ENCODE measurements around the gene MST1.
"Not testable (repeated sequence)": the region's sequence is repeated elsewhere in the genome, so short reads cannot be mapped to it uniquely, and the experiment has no call there.

MST1 gene

GRCh38 chr3:49686346-49686745 is 2.9 kb downstream of the MST1 start:
- H3K9me3 ChIP-seq (ENCODE audit: control insufficient read depth, insufficient read depth, low read depth, low read length); H3K27ac ChIP-seq (ENCODE audit: extremely low read depth, low read depth, low read length); POLR2A ChIA-PET; CTCF ChIA-PET; H3K4me1 ChIP-seq (ENCODE audit: control insufficient read depth, insufficient read depth, low read length); H3K4me3 ChIP-seq (ENCODE audit: low read depth, low read length): not testable (repeated sequence)
- peaks cover 0 to 34% of the 10 kb centered on the region in 2 experiments; a peak in 1 of 3 replicates for H3K36me3 ChIP-seq (ENCODE audit: control insufficient read depth in 2 of 2, insufficient read depth in 1 of 2, low read length in 2 of 2)

GRCh38 chr3:49685846-49686245 is 3.4 kb downstream of the MST1 start:
- peaks cover 0 to 39% of the 10 kb centered on the region in 2 experiments; a peak in 1 of 3 replicates for H3K36me3 ChIP-seq (ENCODE audit: control insufficient read depth in 2 of 2, insufficient read depth in 1 of 2, low read length in 2 of 2)
- H3K27ac ChIP-seq (ENCODE audit: extremely low read depth, low read depth, low read length); POLR2A ChIA-PET; CTCF ChIA-PET; H3K9me3 ChIP-seq (ENCODE audit: control insufficient read depth, insufficient read depth, low read depth, low read length); H3K4me3 ChIP-seq (ENCODE audit: low read depth, low read length); H3K4me1 ChIP-seq (ENCODE audit: control insufficient read depth, insufficient read depth, low read length): not testable (repeated sequence)

- H3K27ac ChIP-seq (ENCODE audit: extremely low read depth, low read depth, low read length); POLR2A ChIA-PET; H3K4me1 ChIP-seq (ENCODE audit: control insufficient read depth, insufficient read depth, low read length); H3K4me3 ChIP-seq (ENCODE audit: low read depth, low read length); H3K9me3 ChIP-seq (ENCODE audit: control insufficient read depth, insufficient read depth, low read depth, low read length); CTCF ChIA-PET: not testable (repeated sequence)
- peaks cover 0 to 47% of the 10 kb centered on the region in 2 experiments; a peak in 1 of 3 replicates for H3K36me3 ChIP-seq (ENCODE audit: control insufficient read depth in 2 of 2, insufficient read depth in 1 of 2, low read length in 2 of 2)
These were observed 4.2 kb downstream of the MST1 start for GRCh38 chr3:49685103-49685502.

GRCh38 chr3:49684453-49684852 is 4.8 kb downstream of the MST1 start:
- POLR2A ChIA-PET; H3K4me1 ChIP-seq (ENCODE audit: control insufficient read depth, insufficient read depth, low read length); CTCF ChIA-PET; H3K4me3 ChIP-seq (ENCODE audit: low read depth, low read length); H3K27ac ChIP-seq (ENCODE audit: extremely low read depth, low read depth, low read length); H3K9me3 ChIP-seq (ENCODE audit: control insufficient read depth, insufficient read depth, low read depth, low read length): not testable (repeated sequence)
- H3K36me3 ChIP-seq (ENCODE audit: control insufficient read depth in 2 of 2, insufficient read depth in 1 of 2, low read length in 2 of 2), result peaks cover 0 to 53% of the 10 kb centered on the region in 2 experiments; a peak in 1 of 3 replicates

- H3K27ac ChIP-seq (ENCODE audit: extremely low read depth, low read depth, low read length), result no peak overlapping the region
- H3K4me3 ChIP-seq (ENCODE audit: low read depth, low read length), result no peak overlapping the region
- TF ChIP-seq TSHZ1 (tag by site-specific recombination; IDR thresholded peaks at IDR 0.05; ENCODE audit: borderline replicate concordance) (no peak), ZNF350 (tag by site-specific recombination; IDR thresholded peaks at IDR 0.05) (no peak), ZNF776 (tag by site-specific recombination; IDR thresholded peaks at IDR 0.05; ENCODE audit: borderline replicate concordance) (no peak), PATZ1 (tag by site-specific recombination; IDR thresholded peaks at IDR 0.05) (no peak)
- H3K4me1 ChIP-seq (ENCODE audit: control insufficient read depth, insufficient read depth, low read length), result no peaks in the 10 kb centered on the region
- POLR2A ChIA-PET, result no interaction called here
- CTCF ChIA-PET, result no interaction called here
- no peaks in the 10 kb centered on the region for H3K9me3 ChIP-seq (ENCODE audit: control insufficient read depth, insufficient read depth, low read depth, low read length)
- H3K36me3 ChIP-seq (ENCODE audit: control insufficient read depth in 2 of 2, insufficient read depth in 1 of 2, low read length in 2 of 2), result peaks cover 0 to 66% of the 10 kb centered on the region in 2 experiments; a peak in 1 of 3 replicates
These were observed 6.1 kb downstream of the MST1 start for GRCh38 chr3:49683162-49683561.

GRCh38 chr3:49681543-49681942 is 7.7 kb downstream of the MST1 start:
- H3K4me1 ChIP-seq (ENCODE audit: control insufficient read depth, insufficient read depth, low read length), result no peaks in the 10 kb centered on the region
- CTCF ChIA-PET, result no interaction called here
- no peak overlapping the region for H3K4me3 ChIP-seq (ENCODE audit: low read depth, low read length)
- H3K36me3 ChIP-seq (ENCODE audit: control insufficient read depth in 2 of 2, insufficient read depth in 1 of 2, low read length in 2 of 2), result peaks cover 0 to 82% of the 10 kb centered on the region in 2 experiments; a peak in 1 of 3 replicates
- H3K27ac ChIP-seq (ENCODE audit: extremely low read depth, low read depth, low read length), result no peak overlapping the region
- POLR2A ChIA-PET, result no interaction called here
- no peaks in the 10 kb centered on the region for H3K9me3 ChIP-seq (ENCODE audit: control insufficient read depth, insufficient read depth, low read depth, low read length)
- no peak for TF ChIP-seq ZSCAN16 (tag by site-specific recombination; IDR thresholded peaks at IDR 0.05)
- TF ChIP-seq ZNF394 (tag by site-specific recombination; IDR thresholded peaks at IDR 0.05; ENCODE audit: borderline replicate concordance), result no peak
- TF ChIP-seq SP2 (tag by site-specific recombination; IDR thresholded peaks at IDR 0.05), result no peak
- no peak for TF ChIP-seq ZNF843 (tag by site-specific recombination; IDR thresholded peaks at IDR 0.05)
- no peak for TF ChIP-seq KLF1 (tag by site-specific recombination; IDR thresholded peaks at IDR 0.05)
- no peak for TF ChIP-seq GFI1B (tag by site-specific recombination; IDR thresholded peaks at IDR 0.05)
- no peak for TF ChIP-seq KLF9 (tag by site-specific recombination; IDR thresholded peaks at IDR 0.05; ENCODE audit: low read depth)
- TF ChIP-seq PRDM1 (tag by site-specific recombination; IDR thresholded peaks at IDR 0.05), result no peak
- TF ChIP-seq MZF1 (tag by site-specific recombination; IDR thresholded peaks at IDR 0.05; ENCODE audit: borderline replicate concordance), result no peak
- TF ChIP-seq ZNF837 (tag by site-specific recombination; IDR thresholded peaks at IDR 0.05), result no peak
- no peak for TF ChIP-seq ZNF362 (tag by site-specific recombination; IDR thresholded peaks at IDR 0.05)
- no peak for TF ChIP-seq ZBTB17 (tag by site-specific recombination; IDR thresholded peaks at IDR 0.05)

All from HEK293 (cell line).